Gastroesophageal sphincter (tissue), 3 donors: ENCODE measurements around the gene SLC25A21.

ENCODE experiments used
- CTCF ChIP-seq, 4 experiments: fragments of 200-600 bp in 2 of 4; fragments of 450-650 bp in 2 of 4; sonication (generic) in 1 of 4; IDR thresholded peaks; one replicate each; pipeline ENCODE4 v1.5.1; 2017 to 2019; ENCODE audit warnings: antibody characterized with exemption in 4 of 4, mild to moderate bottlenecking in 2 of 4, moderate library complexity in 2 of 4
- EP300 ChIP-seq: sonication (generic); formaldehyde crosslinking; IDR thresholded peaks from one replicate; pipeline ENCODE4 v1.6.1; 2017; ENCODE audit warnings: antibody characterized with exemption, mild to moderate bottlenecking
- POLR2A ChIP-seq, 2 donors: fragments of 450-650 bp; IDR thresholded peaks; one replicate each; pipeline ENCODE4 v1.6.1; 2017; ENCODE audit warnings: antibody characterized with exemption in 2 of 2, mild to moderate bottlenecking in 2 of 2, moderate library complexity in 1 of 2
- POLR2AphosphoS5 ChIP-seq: sonication (generic); formaldehyde crosslinking; IDR thresholded peaks from one replicate; pipeline ENCODE4 v1.6.1; 2017; ENCODE audit warnings: antibody characterized with exemption

- TF ChIP-seq CTCF (IDR thresholded peaks at IDR 0.05) (no peak), POLR2A (IDR thresholded peaks at IDR 0.05) (no peak), POLR2AphosphoS5 (no peak), EP300 (no peak)
Measured at GRCh38 chr14:36747411-36748184, 424.8 kb downstream of the SLC25A21 start.
